Measurements from ENCODE around the gene ACOT4.
A peak's percentile ranks its signal among the peaks of the same experiment; 100 is the strongest.
"Not testable (repeated sequence)": the region's sequence is repeated elsewhere in the genome, so short reads cannot be mapped to it uniquely, and the experiment has no call there.

ACOT4 gene, protein sequence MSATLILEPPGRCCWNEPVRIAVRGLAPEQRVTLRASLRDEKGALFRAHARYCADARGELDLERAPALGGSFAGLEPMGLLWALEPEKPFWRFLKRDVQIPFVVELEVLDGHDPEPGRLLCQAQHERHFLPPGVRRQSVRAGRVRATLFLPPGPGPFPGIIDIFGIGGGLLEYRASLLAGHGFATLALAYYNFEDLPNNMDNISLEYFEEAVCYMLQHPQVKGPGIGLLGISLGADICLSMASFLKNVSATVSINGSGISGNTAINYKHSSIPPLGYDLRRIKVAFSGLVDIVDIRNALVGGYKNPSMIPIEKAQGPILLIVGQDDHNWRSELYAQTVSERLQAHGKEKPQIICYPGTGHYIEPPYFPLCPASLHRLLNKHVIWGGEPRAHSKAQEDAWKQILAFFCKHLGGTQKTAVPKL

GRCh38 chr14:73591690-73592449, at the start of gene ACOT4:
Gene ACOT4 (plus strand): TSS chr14:73591873. CDS start chr14:73591960, 87 bp downstream.
- Histone ChIP-seq H3K4me3 (ENCODE audit: low read length) (peak within 1 kb of the TSS; percentile 48), H3K27ac (ENCODE audit: low read length) (no peak within 1 kb of the TSS), H3K4me1 (ENCODE audit: control insufficient read depth, low read depth, low read length) (no peaks in the 10 kb centered on the region), H3K27me3 (ENCODE audit: control insufficient read depth, insufficient read depth, low read length) (peaks cover 25% of the 10 kb centered on the region), H3K9ac (ENCODE audit: low read length) (peak within 1 kb of the TSS; percentile 6), H3K36me3 (ENCODE audit: control insufficient read depth, low read depth, low read length) (no peaks in the 10 kb centered on the region), H3K9me3 (ENCODE audit: control insufficient read depth, low read depth, low read length) (no peaks in the 10 kb centered on the region)

DNA sequence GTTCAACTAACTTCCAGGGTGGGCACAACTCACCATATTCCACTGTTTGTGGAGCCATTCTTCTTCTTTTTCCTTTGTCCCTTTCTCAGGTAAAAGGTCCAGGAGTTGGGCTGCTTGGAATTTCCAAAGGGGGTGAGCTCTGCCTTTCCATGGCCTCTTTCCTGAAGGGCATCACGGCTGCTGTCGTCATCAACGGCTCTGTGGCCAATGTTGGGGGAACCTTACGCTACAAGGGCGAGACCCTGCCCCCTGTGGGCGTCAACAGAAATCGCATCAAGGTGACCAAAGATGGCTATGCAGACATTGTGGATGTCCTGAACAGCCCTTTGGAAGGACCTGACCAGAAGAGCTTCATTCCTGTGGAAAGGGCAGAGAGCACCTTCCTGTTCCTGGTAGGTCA, 48.7 kb upstream of the ACOT4 start:
- not testable (repeated sequence) for H3K36me3 ChIP-seq (ENCODE audit: control insufficient read depth, low read depth, low read length)

GRCh38 chr14:73545353-73545752, 46.3 kb upstream of the ACOT4 start:
- not testable (repeated sequence) for H3K4me1 ChIP-seq (ENCODE audit: control insufficient read depth, low read depth, low read length); H3K27me3 ChIP-seq (ENCODE audit: control insufficient read depth, insufficient read depth, low read length); H3K9me3 ChIP-seq (ENCODE audit: control insufficient read depth, low read depth, low read length); H3K4me3 ChIP-seq (ENCODE audit: low read length); H3K9ac ChIP-seq (ENCODE audit: low read length); H3K27ac ChIP-seq (ENCODE audit: low read length); H3K36me3 ChIP-seq (ENCODE audit: control insufficient read depth, low read depth, low read length)

More for the DNA sequence above, 48.7 kb upstream of the ACOT4 start:
- H3K27me3 ChIP-seq (ENCODE audit: control insufficient read depth, insufficient read depth, low read length); H3K9me3 ChIP-seq (ENCODE audit: control insufficient read depth, low read depth, low read length); H3K9ac ChIP-seq (ENCODE audit: low read length); H3K27ac ChIP-seq (ENCODE audit: low read length); H3K4me1 ChIP-seq (ENCODE audit: control insufficient read depth, low read depth, low read length); H3K4me3 ChIP-seq (ENCODE audit: low read length): not testable (repeated sequence)

DNA sequence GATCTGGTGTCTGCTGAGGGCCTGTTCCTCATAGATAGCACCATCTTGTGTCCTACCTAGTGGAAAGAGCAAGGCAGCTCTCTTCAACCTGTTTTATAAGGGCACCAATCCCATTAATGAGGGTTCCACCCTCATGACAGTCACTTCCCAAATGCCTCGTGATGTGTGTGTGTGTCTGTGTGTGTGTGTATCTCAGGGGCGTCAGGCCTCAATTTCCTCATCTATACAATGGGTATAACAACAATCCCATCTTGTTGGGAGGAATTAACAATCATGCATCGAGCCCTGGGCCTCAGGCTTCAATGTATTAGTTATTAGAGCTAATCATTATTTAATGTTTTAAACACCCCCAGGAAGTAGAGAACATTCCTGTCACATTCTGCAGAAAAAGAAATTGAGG, 42.6 kb upstream of the ACOT4 start:
- not testable (repeated sequence) for H3K27ac ChIP-seq (ENCODE audit: low read length); H3K36me3 ChIP-seq (ENCODE audit: control insufficient read depth, low read depth, low read length); H3K4me3 ChIP-seq (ENCODE audit: low read length); H3K4me1 ChIP-seq (ENCODE audit: control insufficient read depth, low read depth, low read length); H3K9me3 ChIP-seq (ENCODE audit: control insufficient read depth, low read depth, low read length); H3K9ac ChIP-seq (ENCODE audit: low read length); H3K27me3 ChIP-seq (ENCODE audit: control insufficient read depth, insufficient read depth, low read length)

GRCh38 chr14:73549889-73550524, 41.7 kb upstream of the ACOT4 start:
- H3K9ac ChIP-seq (ENCODE audit: low read length); H3K4me1 ChIP-seq (ENCODE audit: control insufficient read depth, low read depth, low read length); H3K27ac ChIP-seq (ENCODE audit: low read length); H3K36me3 ChIP-seq (ENCODE audit: control insufficient read depth, low read depth, low read length); H3K4me3 ChIP-seq (ENCODE audit: low read length); H3K27me3 ChIP-seq (ENCODE audit: control insufficient read depth, insufficient read depth, low read length); H3K9me3 ChIP-seq (ENCODE audit: control insufficient read depth, low read depth, low read length): not testable (repeated sequence)

DNA sequence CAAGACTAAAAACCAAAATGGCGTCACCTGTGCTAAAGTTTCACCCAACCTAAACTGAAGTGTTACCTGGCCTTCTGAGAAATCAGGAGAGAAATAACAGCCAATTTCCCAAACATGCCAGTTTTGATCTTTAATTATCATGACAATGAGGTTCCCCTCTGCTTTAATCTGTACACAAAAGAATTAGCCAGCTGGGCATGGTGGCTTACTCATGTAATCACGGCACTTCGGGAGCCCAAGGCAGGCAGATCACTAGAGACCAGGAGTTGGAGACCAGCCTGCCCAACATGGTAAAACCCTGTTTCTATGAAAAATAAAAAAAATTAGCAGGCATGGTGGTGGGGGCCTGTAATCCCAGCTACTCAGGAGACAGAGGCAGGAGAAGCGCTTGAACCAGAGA, 37.8 kb upstream of the ACOT4 start:
- no peaks in the 10 kb centered on the region for H3K27me3 ChIP-seq (ENCODE audit: control insufficient read depth, insufficient read depth, low read length)
- peaks cover 4% of the 10 kb centered on the region for H3K4me1 ChIP-seq (ENCODE audit: control insufficient read depth, low read depth, low read length)
- no peak overlapping the region for H3K4me3 ChIP-seq (ENCODE audit: low read length)
- no peaks in the 10 kb centered on the region for H3K9me3 ChIP-seq (ENCODE audit: control insufficient read depth, low read depth, low read length)
- H3K27ac ChIP-seq (ENCODE audit: low read length): no peak overlapping the region
- H3K36me3 ChIP-seq (ENCODE audit: control insufficient read depth, low read depth, low read length): no peaks in the 10 kb centered on the region
- H3K9ac ChIP-seq (ENCODE audit: low read length): no peak overlapping the region

DNA sequence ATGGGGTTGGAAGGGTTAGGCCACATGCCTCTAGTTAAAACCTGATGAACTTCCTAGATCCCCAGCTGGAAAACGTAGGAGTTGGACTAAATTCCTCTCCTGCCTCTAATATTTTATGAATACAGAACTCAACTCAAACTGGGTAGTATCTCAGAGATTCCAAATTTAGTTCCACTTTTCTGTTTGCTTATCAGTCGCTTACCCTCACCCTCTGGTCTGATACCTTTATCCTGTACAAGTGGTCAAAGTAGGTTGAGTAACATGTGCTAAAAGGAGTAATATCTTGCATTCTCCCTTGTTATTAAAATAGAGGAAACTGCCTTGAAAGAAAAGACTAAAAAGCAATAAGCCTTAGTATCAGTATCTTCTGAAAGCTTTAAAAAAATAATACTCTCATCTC, 34.5 kb upstream of the ACOT4 start:
- H3K27me3 ChIP-seq (ENCODE audit: control insufficient read depth, insufficient read depth, low read length); H3K27ac ChIP-seq (ENCODE audit: low read length); H3K4me3 ChIP-seq (ENCODE audit: low read length); H3K36me3 ChIP-seq (ENCODE audit: control insufficient read depth, low read depth, low read length); H3K9me3 ChIP-seq (ENCODE audit: control insufficient read depth, low read depth, low read length); H3K4me1 ChIP-seq (ENCODE audit: control insufficient read depth, low read depth, low read length); H3K9ac ChIP-seq (ENCODE audit: low read length): not testable (repeated sequence)

DNA sequence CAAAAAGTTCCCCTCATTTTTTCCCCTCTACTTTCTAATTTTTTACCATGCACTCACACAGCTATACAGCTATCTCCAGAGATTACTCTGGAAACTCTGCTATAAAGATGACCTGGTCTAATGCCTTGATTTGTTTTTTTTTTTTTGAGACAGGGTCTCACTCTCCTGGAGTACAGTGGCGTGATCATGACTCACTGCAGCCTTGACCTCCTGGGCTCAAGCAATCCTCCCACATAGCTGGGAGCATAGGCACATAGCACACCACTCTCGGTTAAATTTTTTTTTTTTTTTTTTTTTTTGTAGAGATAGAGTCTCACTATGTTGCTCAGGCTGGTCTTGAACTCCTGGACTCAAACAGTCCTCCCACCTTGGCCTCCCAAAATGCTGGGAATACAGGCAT, 33.4 kb upstream of the ACOT4 start:
- not testable (repeated sequence) for H3K27me3 ChIP-seq (ENCODE audit: control insufficient read depth, insufficient read depth, low read length)

DNA sequence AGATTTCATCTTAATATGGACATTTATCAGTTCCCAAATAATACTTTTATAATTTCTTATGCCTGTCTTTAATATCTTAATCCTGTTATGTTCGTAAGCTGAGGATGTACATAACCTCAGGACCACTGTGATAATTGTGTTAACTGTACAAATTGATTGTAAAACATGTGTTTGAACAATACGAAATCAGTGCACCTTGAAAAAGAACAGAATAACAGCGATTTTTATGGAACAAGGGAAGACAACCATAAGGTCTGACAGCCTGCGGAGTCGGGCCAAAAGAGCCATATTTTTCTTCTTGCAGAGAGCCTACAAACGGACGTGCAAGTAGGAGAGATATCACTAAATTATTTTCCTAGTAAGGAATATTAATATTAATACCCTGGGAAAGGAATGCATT, 29.4 kb upstream of the ACOT4 start:
- H3K4me1 ChIP-seq (ENCODE audit: control insufficient read depth, low read depth, low read length); H3K9me3 ChIP-seq (ENCODE audit: control insufficient read depth, low read depth, low read length); H3K27ac ChIP-seq (ENCODE audit: low read length); H3K36me3 ChIP-seq (ENCODE audit: control insufficient read depth, low read depth, low read length); H3K9ac ChIP-seq (ENCODE audit: low read length); H3K27me3 ChIP-seq (ENCODE audit: control insufficient read depth, insufficient read depth, low read length); H3K4me3 ChIP-seq (ENCODE audit: low read length): not testable (repeated sequence)

More for the DNA sequence above, 33.4 kb upstream of the ACOT4 start:
- H3K4me3 ChIP-seq (ENCODE audit: low read length); H3K36me3 ChIP-seq (ENCODE audit: control insufficient read depth, low read depth, low read length); H3K27ac ChIP-seq (ENCODE audit: low read length); H3K9me3 ChIP-seq (ENCODE audit: control insufficient read depth, low read depth, low read length); H3K4me1 ChIP-seq (ENCODE audit: control insufficient read depth, low read depth, low read length); H3K9ac ChIP-seq (ENCODE audit: low read length): not testable (repeated sequence)

DNA sequence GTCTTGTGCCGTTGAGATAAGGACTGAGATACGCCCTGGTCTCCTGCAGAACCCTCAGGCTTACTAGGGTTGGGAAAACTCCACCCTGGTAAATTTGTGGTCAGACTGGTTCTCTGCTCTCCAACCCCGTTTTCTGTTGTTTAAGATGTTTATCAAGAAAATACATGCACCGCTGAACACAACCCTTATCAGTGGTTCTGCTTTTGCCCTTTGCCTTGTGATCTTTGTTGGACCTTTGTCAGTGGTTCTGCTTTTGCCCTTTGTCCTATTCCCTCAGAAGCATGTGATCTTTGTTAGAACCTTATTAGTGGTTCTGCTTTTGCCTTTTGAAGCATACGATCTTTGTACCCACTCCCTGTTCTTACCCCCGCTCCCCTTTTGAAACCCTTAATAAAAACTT, 29.0 kb upstream of the ACOT4 start:
- H3K4me3 ChIP-seq (ENCODE audit: low read length): not testable (repeated sequence)

DNA sequence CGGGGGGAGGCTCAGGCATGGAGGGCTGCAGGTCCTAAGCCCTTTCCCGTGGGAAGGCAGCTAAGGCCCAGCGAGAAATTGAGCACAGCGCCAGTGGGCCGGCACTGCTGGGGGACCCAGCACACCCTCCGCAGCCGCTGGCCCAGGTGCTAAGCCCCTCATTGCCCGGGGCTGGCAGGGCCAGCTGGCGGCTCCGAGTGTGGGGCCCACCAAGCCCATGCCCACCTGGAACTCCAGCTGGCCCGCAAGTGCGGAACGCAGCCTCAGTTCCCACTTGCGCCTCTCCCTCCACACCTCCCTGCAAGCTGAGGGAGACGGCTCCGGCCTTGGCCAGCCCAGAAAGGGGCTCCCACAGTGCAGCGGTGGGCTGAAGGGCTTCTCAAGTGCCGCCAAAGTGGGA, 25.2 kb upstream of the ACOT4 start:
- H3K27me3 ChIP-seq (ENCODE audit: control insufficient read depth, insufficient read depth, low read length); H3K4me1 ChIP-seq (ENCODE audit: control insufficient read depth, low read depth, low read length); H3K9me3 ChIP-seq (ENCODE audit: control insufficient read depth, low read depth, low read length); H3K4me3 ChIP-seq (ENCODE audit: low read length); H3K27ac ChIP-seq (ENCODE audit: low read length); H3K36me3 ChIP-seq (ENCODE audit: control insufficient read depth, low read depth, low read length); H3K9ac ChIP-seq (ENCODE audit: low read length): not testable (repeated sequence)

More for the DNA sequence above, 29.0 kb upstream of the ACOT4 start:
- H3K27me3 ChIP-seq (ENCODE audit: control insufficient read depth, insufficient read depth, low read length); H3K36me3 ChIP-seq (ENCODE audit: control insufficient read depth, low read depth, low read length); H3K4me1 ChIP-seq (ENCODE audit: control insufficient read depth, low read depth, low read length); H3K9me3 ChIP-seq (ENCODE audit: control insufficient read depth, low read depth, low read length); H3K9ac ChIP-seq (ENCODE audit: low read length); H3K27ac ChIP-seq (ENCODE audit: low read length): not testable (repeated sequence)

Data from iPS-18a (cell line).